Psoas muscle (tissue), 8 donors: ENCODE results near the gene FDX1. TPM values are rescaled to one million over a fixed set of nuclear protein-coding genes. Genes with fewer than 3 reads are reported as not detected.

Experiments used
- ATAC-seq, 4 donors: fragments of 200-7000 bp; cut with Tn5 transposase; one replicate each; pipeline ENCODE4 v1.9.1; 2020; ENCODE audit warnings: moderate library complexity in 3 of 4, mild to moderate bottlenecking in 2 of 4
- DNase-seq, 2 donors: peaks; one replicate each; pipeline ENCODE4 v3.0.0-alpha.2; 2020
- H3K27ac ChIP-seq: fragments of 200-600 bp; one replicate; pipeline ENCODE4 v1.8.0; 2022
- H3K27me3 ChIP-seq, 3 donors: fragments of 200-600 bp in 1 of 3; one replicate each; pipeline versions ENCODE4 v1.6.1 to v1.8.0; 2013 to 2022; ENCODE audit warnings: low read length in 2 of 3, mild to moderate bottlenecking in 2 of 3, moderate library complexity in 1 of 3; ENCODE audit not compliant: insufficient read depth in 3 of 3
- H3K36me3 ChIP-seq, 2 donors: fragments of 200-600 bp in 1 of 2; one replicate each; pipeline versions ENCODE4 v1.6.1 to v1.8.0; 2013 to 2022; ENCODE audit warnings: low read depth in 1 of 2, mild to moderate bottlenecking in 1 of 2, moderate library complexity in 1 of 2; ENCODE audit not compliant: insufficient read depth in 1 of 2
- H3K4me1 ChIP-seq: fragments of 200-600 bp; one replicate; pipeline ENCODE4 v1.8.0; 2022
- H3K4me3 ChIP-seq: fragments of 200-600 bp; one replicate; pipeline ENCODE4 v1.8.0; 2022; ENCODE audit warnings: mild to moderate bottlenecking
- H3K9me3 ChIP-seq: fragments of 200-600 bp; one replicate; pipeline ENCODE4 v1.8.0; 2022
- CTCF ChIP-seq: fragments of 200-600 bp; IDR thresholded peaks from one replicate; pipeline ENCODE4 v1.8.0; 2022; ENCODE audit warnings: antibody characterized with exemption
- WGBS, 3 donors: extraction: QIAGEN DNeasy Blood & Tissue Kit; methylation state at CpG; one replicate each; pipeline versions ENCODE4 v1.1.6 to v1.1.7; 2013; 5-methylcytosine and 5-hydroxymethylcytosine counted together
- intact Hi-C, 2 donors: fragments of 100-400 bp; cut with DNase I; formaldehyde crosslinking; loops; one replicate each; pipeline versions ENCODE4 v1.11.0 to v1.14.2; 2022
- polyA plus RNA-seq, 3 donors: library from polyadenylated mRNA; stranded (reverse); fragments of 200-250 nt; gene quantifications; one replicate each; pipeline ENCODE4 v1.2.3, GENCODE V29; 2013
- total RNA-seq, 4 donors: library from RNA; stranded (reverse); fragmentation: NEBNext Ultra II Directional in 2 of 4; extraction: Animal tissue kit (Norgen Biotek cat#: 25700) in 2 of 4; gene quantifications; one replicate each; pipeline versions ENCODE4 v1.2.1 to v1.2.4, GENCODE V29; 2021 to 2023
- donor health status: healthy with polysubstance abuse.
- donor health status: DM: no; HTN: no; CAD: no; lungs with moderate emphysema.
- donor health status: Bipolar disorder and iron deficiency.
- donor health status: healthy.
- donor health status: DM: yes; HTN: yes; CAD: no.
- donor health status: DM: no; HTN: no; CAD: no.
- donor health status: DM: no; HTN: no; CAD: no.
- donor health status: DM: yes; HTN: yes; CAD: no.

Gene FDX1
- total and polyA plus RNA-seq, 7 donors: 13.6 to 23.7 (median 15.2) TPM

GRCh38 chr11:110452720-110453119 lies 23.0 kb downstream of the FDX1 start:
- no peaks in the 10 kb centered on the region for H3K27me3 ChIP-seq
- no peaks in the 10 kb centered on the region for H3K9me3 ChIP-seq
- DNase-seq (no peak), ATAC-seq (no peak)
- intact Hi-C loops: no loop called here
- no peak overlapping the region for H3K4me3 ChIP-seq
- no peak overlapping the region for H3K27ac ChIP-seq
- no peak for TF ChIP-seq CTCF
- 94 to 100% (median 98%) methylated on average over 2 of the region's 2 CpGs for WGBS, 3 donors
- no peaks in the 10 kb centered on the region for H3K4me1 ChIP-seq
- H3K36me3 ChIP-seq: peaks cover 0 to under 1% of the 10 kb centered on the region in 2 donors

- no peaks in the 10 kb centered on the region for H3K27me3 ChIP-seq
- no peaks in the 10 kb centered on the region for H3K4me1 ChIP-seq
- no peak for TF ChIP-seq CTCF
- peaks cover 0 to 6% of the 10 kb centered on the region in 2 donors for H3K36me3 ChIP-seq
- H3K9me3 ChIP-seq: no peaks in the 10 kb centered on the region
- H3K4me3 ChIP-seq: no peak overlapping the region
- intact Hi-C loops: no loop called here
- H3K27ac ChIP-seq: no peak overlapping the region
- DNase-seq (no peak), ATAC-seq (no peak)
- WGBS, 3 donors: 77 to 82% (median 78%) methylated on average over 5 of the region's 5 CpGs
Measured at GRCh38 chr11:110453684-110454354, 24.1 kb downstream of the FDX1 start.

- DNase-seq (no peak), ATAC-seq (no peak)
- Histone ChIP-seq H3K4me1 (no peaks in the 10 kb centered on the region), H3K27me3 (no peaks in the 10 kb centered on the region), H3K9me3 (no peaks in the 10 kb centered on the region), H3K4me3 (no peak overlapping the region), H3K36me3 (peaks cover under 1 to 14% of the 10 kb centered on the region in 2 donors), H3K27ac (no peak overlapping the region)
- TF ChIP-seq CTCF: no peak
- intact Hi-C loops: no loop called here
- WGBS, 3 donors: 52 to 96% (median 92%) methylated on average over 1 of the region's 1 CpG
Measured at GRCh38 chr11:110454609-110455008, 24.9 kb downstream of the FDX1 start.

GRCh38 chr11:110455718-110456117 lies 26.0 kb downstream of the FDX1 start:
- ATAC-seq: peak in 2 of 4 donors; percentile 46 to 48
- peaks cover 3 to 23% of the 10 kb centered on the region in 2 donors for H3K36me3 ChIP-seq
- no peak overlapping the region for H3K4me3 ChIP-seq
- no peak for DNase-seq
- no peaks in the 10 kb centered on the region for H3K27me3 ChIP-seq
- H3K9me3 ChIP-seq: no peaks in the 10 kb centered on the region
- H3K4me1 ChIP-seq: no peaks in the 10 kb centered on the region
- no peak overlapping the region for H3K27ac ChIP-seq
- 38 to 63% (median 39%) methylated on average over 6 of the region's 6 CpGs for WGBS, 3 donors
- TF ChIP-seq CTCF: no peak
- intact Hi-C loops: no loop called here

- H3K36me3 ChIP-seq: peaks cover 3 to 43% of the 10 kb centered on the region in 2 donors
Measured at GRCh38 chr11:110463153-110463552, 33.4 kb downstream of the FDX1 start.

More at GRCh38 chr11:110463153-110463552, 33.4 kb downstream of the FDX1 start:
- ATAC-seq (peak; percentile 69 to 76 (median 71)), DNase-seq (peak; percentile 51 to 75)
- H3K4me3 ChIP-seq: no peak overlapping the region
- intact Hi-C loops: loop anchor here in 1 of 2 donors (5.0 kb wide), 1 partner anchor 769 kb away; no protein-coding TSS in a partner anchor
- no peaks in the 10 kb centered on the region for H3K27me3 ChIP-seq
- H3K4me1 ChIP-seq: no peaks in the 10 kb centered on the region
- H3K9me3 ChIP-seq: no peaks in the 10 kb centered on the region
- peak; percentile 46 for TF ChIP-seq CTCF
- H3K27ac ChIP-seq: no peak overlapping the region
- 50 to 61% (median 55%) methylated on average over 6 of the region's 6 CpGs for WGBS, 3 donors
